Spinal cord (tissue), 10 donors: ENCODE results near the gene NOP9. TPM values are rescaled to one million over a fixed set of nuclear protein-coding genes. Genes with fewer than 3 reads are reported as not detected.
A peak's percentile ranks its signal among the peaks of the same experiment; 100 is the strongest.

ENCODE experiments used
- DNase-seq, 6 donors: peaks; one replicate each; pipeline versions ENCODE4 v3.0.0 to v3.0.0-alpha.2; 2013 to 2015; ENCODE audit warnings: low spot score in 6 of 6, low read depth in 4 of 6
- H3K27ac ChIP-seq: one replicate; pipeline ENCODE4 v1.5.1; 2013; ENCODE audit warnings: low read depth, low read length, control low read depth
- H3K27me3 ChIP-seq: one replicate; pipeline ENCODE4 v1.6.1; 2013; ENCODE audit warnings: low read length; ENCODE audit not compliant: control insufficient read depth, insufficient read depth
- H3K36me3 ChIP-seq: one replicate; pipeline ENCODE4 v1.6.1; 2013; ENCODE audit warnings: low read length; ENCODE audit not compliant: control insufficient read depth, insufficient read depth
- H3K4me1 ChIP-seq: one replicate; pipeline ENCODE4 v1.6.1; 2013; ENCODE audit warnings: low read length; ENCODE audit not compliant: control insufficient read depth, insufficient read depth
- H3K4me3 ChIP-seq: one replicate; pipeline ENCODE4 v1.5.1; 2013; ENCODE audit warnings: low read depth, low read length, control low read depth
- H3K9me3 ChIP-seq: one replicate; pipeline ENCODE4 v1.6.1; 2013; ENCODE audit warnings: low read length; ENCODE audit not compliant: control insufficient read depth, insufficient read depth
- WGBS: methylation state at CpG from one replicate; pipeline ENCODE4 v1.1.5; 2013; ENCODE audit warnings: missing lambda C conversion rate; ENCODE audit not compliant: insufficient coverage; 5-methylcytosine and 5-hydroxymethylcytosine counted together
- polyA plus RNA-seq, 2 donors: library from polyadenylated mRNA; unstranded; fragments of 120-200 nt; gene quantifications; one replicate each; pipeline ENCODE4 v1.2.1, GENCODE V29; 2013; ENCODE audit not compliant: insufficient read length in 2 of 2
- total RNA-seq, 2 donors: library from RNA; depleted of rRNA in 1 of 2; stranded (reverse); fragments of 120-200 nt in 1 of 2; fragments of >200 nt in 1 of 2; gene quantifications; one replicate each; pipeline versions ENCODE4 v1.2.3 to v1.2.4, GENCODE V29; 2013 to 2014
- donor health status: healthy.

NOP9 gene
- total and polyA plus RNA-seq, 4 donors, result 18.7 to 27.7 (median 23.6) TPM

DNA sequence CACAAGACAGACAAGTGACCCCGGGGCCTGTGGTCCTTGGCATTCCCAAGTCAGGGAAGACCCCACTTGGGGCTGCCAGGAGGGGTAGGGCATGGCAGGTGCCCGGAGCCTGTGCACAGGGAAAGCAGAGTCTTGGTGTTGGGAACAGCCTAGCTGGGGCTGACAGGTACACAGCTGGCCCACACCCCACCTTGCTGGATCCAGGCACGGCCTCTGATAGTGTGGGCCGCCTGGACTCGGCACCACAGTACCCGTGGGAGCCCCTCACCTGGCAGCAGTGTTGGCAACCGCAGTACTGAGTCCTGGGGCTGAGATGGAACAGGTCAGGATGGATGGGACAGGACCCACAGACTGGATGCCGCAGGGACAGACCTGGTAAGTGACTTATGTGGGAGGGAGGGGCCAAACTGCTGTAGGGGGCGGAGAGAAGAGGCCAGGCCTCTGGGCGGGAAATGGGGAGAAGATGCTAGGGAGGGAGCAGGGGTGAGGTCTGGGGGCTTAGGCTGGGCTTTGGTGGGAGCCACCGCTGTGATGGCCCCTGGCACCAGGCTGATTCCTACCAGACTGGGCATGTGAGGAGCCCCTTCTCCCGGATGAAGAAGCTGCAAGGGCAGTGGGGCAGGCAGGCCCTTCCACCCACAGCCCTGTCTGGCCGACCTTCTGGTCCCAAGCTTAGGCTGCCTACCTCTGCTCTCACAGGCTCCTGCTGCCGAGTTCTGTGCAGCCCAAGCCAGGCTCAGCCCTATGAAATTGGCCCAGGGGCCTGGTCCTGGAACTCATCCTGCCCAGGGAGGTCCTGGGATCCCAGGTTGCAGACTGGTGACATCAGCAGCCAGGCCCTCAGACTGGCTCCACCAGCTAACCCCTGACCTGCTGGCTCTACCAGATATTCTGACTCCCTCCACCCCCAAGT is 36.6 kb upstream of the NOP9 start, which contains the start of gene TGM1:
Gene TGM1, minus strand, starts transcription at position 357 of the 913 bp plus-strand sequence. CDS start 825 bp downstream, outside the sequence.
- no peaks in the 10 kb centered on the region for H3K4me1 ChIP-seq
- no peak for DNase-seq
- no peak within 1 kb of the TSS for H3K27ac ChIP-seq
- WGBS, result 71% methylated on average over 14 of the region's 14 CpGs
- no peak within 1 kb of the TSS for H3K4me3 ChIP-seq
- no peaks in the 10 kb centered on the region for H3K27me3 ChIP-seq
- peaks cover 79% of the 10 kb centered on the region for H3K36me3 ChIP-seq
- H3K9me3 ChIP-seq, result no peaks in the 10 kb centered on the region

DNA sequence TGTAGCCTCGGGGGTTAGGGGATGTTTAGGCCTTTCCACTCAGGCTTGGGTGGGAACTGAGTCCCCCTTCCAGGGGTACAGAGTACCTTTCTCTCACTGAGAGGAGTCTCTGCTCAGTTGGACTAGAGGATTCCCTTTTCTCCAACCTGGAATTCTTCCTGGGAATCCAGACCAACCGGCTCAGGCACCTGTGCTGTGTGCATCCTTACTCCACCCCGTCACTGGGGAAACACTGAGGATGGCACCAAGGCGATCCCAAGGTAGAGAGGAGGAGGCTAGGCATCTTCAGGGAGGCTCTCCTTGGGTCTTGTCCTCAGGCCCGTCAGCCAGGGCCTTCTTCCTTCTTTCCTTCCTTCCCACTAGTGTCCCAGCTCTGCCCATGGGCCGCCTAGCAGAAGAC is 35.8 kb upstream of the NOP9 start:
- Histone ChIP-seq H3K27me3 (no peaks in the 10 kb centered on the region), H3K4me1 (no peaks in the 10 kb centered on the region), H3K9me3 (no peaks in the 10 kb centered on the region), H3K27ac (no peak overlapping the region), H3K36me3 (peaks cover 79% of the 10 kb centered on the region), H3K4me3 (no peak overlapping the region)
- DNase-seq, result no peak
- WGBS, result 82% methylated on average over 3 of the region's 6 CpGs

DNA sequence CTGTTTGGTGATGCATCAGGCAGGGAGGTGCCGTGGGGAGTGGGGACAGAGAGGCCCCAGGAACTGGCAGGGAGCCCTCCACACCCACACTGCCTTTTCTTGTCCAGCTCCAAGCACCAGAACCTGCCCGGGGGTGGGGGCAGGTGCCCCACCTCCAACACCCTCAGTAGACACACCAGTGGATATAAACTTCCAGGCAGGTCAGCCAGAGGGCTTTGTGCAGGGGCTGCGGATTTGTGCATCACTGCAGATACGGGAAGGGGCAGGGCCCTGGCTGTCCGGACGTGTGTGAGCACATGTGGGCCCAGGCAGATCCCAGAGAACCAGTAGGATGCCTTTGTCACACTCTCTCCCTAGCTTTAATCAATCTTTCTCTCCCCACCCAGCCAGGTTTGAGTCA is 35.4 kb upstream of the NOP9 start:
- Histone ChIP-seq H3K36me3 (peaks cover 80% of the 10 kb centered on the region), H3K9me3 (no peaks in the 10 kb centered on the region), H3K27me3 (no peaks in the 10 kb centered on the region), H3K4me3 (no peak overlapping the region), H3K4me1 (no peaks in the 10 kb centered on the region), H3K27ac (no peak overlapping the region)
- no peak for DNase-seq
- 69% methylated on average over 5 of the region's 6 CpGs for WGBS

DNA sequence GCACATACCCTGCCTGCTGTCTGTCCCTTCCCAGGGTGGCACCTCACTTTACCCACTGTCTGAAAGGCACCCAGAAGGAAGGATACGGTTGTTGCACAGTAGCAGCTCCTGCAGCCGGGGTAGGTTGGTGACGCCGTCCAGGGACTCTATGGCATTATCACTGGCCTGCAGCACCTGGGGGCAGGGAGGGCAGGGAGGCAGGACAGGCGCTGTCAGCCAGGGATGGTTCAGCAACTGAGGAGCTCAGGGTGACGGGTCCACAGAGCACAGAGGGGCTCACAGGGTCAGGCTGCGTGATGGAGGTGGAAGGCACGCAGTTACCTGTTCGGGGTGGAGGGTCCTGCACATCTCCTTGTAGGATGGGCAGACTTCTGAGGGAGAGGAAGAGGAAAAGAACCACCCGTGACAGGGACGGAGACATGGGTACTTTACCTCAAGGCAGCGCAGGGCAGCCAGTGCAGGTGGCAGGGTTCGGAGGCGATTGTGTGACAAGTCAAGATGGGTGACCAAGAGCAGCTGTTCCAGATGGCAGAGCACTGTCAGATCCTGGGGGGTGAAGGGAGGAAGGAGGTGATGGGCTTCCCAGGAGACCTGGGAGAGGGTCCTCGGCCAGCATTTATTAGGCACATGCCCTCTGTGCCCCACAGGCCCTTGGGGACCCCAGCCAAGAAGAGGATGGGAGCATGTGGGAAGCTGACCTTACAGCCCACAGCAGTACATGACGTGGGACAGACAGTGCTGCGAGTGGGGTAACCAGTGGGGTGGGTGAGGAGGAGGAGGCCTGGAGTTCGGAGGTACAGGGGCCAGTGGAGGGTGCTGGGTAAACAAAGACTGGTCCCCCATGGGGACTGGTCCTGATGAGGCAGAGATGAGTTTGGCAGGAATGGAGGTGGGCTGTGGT is 33.1 kb upstream of the NOP9 start:
- no peaks in the 10 kb centered on the region for H3K9me3 ChIP-seq
- 90% methylated on average over 18 of the region's 18 CpGs for WGBS
- H3K4me1 ChIP-seq, result peaks cover 6% of the 10 kb centered on the region
- no peak overlapping the region for H3K4me3 ChIP-seq
- H3K27ac ChIP-seq, result no peak overlapping the region
- no peaks in the 10 kb centered on the region for H3K27me3 ChIP-seq
- DNase-seq, result no peak
- H3K36me3 ChIP-seq, result peaks cover 73% of the 10 kb centered on the region

DNA sequence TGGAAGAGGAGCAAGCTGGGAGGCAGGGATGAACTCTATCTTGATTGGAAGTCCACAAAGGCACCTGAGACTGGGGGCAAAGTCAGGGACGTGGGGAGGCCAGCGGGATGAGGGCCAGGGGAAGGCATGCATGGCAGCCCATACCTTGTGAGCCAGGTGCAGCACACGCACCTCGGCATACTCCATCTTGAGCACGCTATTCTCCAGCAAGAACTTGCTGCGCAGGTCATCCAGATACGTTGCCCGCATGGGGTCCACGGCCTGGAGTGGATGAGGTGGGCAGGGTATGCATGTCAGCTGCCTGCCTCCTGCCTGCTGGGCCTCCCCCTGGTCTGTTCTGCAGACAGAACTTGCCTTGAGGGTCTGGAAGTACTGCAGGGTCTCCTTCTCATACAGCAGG is 32.1 kb upstream of the NOP9 start:
- H3K36me3 ChIP-seq, result peaks cover 65% of the 10 kb centered on the region
- 89% methylated on average over 9 of the region's 9 CpGs for WGBS
- peaks cover 6% of the 10 kb centered on the region for H3K4me1 ChIP-seq

DNA sequence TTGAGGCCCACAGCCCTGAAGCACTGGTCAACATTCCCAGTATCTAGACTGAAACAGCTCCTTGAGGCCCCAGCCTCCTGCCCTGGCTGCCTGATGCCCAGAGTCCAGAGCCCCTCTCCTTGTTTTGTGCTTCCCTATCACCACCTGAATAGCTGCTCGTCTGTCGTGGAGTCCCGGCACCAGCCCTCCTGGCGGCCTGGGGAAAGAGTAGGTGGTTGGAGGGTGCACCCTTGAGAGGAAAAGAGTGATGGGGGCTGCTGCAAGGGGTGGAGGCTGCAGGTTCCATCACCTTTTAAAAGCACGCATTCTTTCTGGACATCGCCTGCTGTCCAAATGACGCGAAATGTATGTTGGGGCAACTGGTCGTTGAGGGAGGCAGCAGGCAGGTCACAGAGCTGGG is 31.4 kb upstream of the NOP9 start:
- no peaks in the 10 kb centered on the region for H3K27me3 ChIP-seq
- peaks cover 60% of the 10 kb centered on the region for H3K36me3 ChIP-seq
- DNase-seq, result no peak
- 96% methylated on average over 5 of the region's 9 CpGs for WGBS
- H3K4me1 ChIP-seq, result peaks cover 6% of the 10 kb centered on the region
- no peak overlapping the region for H3K27ac ChIP-seq
- no peak overlapping the region for H3K4me3 ChIP-seq
- no peaks in the 10 kb centered on the region for H3K9me3 ChIP-seq

More for the DNA sequence above, 32.1 kb upstream of the NOP9 start:
- no peak for DNase-seq
- H3K27ac ChIP-seq, result no peak overlapping the region
- H3K4me3 ChIP-seq, result no peak overlapping the region
- H3K27me3 ChIP-seq, result no peaks in the 10 kb centered on the region
- H3K9me3 ChIP-seq, result no peaks in the 10 kb centered on the region

DNA sequence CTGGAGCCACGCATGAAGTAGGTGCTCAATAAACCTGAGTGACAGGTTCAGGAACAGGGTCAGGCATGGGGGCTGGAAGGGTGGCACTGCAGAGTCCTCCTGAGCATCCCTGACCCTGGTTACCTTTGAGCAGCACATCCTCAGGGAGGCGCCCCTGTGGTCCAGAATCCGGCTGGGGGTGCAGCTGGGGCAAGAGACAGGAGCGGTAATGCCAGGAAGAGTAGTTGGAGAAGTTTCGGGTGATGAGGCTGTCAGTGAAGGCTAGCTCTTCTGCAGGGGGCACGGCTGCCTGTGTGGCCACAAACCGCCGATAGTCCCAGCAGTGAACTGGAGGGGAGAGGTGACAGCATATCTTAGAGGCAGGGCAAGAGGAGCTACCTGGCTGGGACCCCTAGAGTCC is 30.3 kb upstream of the NOP9 start:
- no peak for DNase-seq
- 93% methylated on average over 8 of the region's 8 CpGs for WGBS
- peaks cover 6% of the 10 kb centered on the region for H3K4me1 ChIP-seq
- H3K27ac ChIP-seq, result no peak overlapping the region
- no peaks in the 10 kb centered on the region for H3K27me3 ChIP-seq
- peaks cover 54% of the 10 kb centered on the region for H3K36me3 ChIP-seq
- no peak overlapping the region for H3K4me3 ChIP-seq
- H3K9me3 ChIP-seq, result no peaks in the 10 kb centered on the region

DNA sequence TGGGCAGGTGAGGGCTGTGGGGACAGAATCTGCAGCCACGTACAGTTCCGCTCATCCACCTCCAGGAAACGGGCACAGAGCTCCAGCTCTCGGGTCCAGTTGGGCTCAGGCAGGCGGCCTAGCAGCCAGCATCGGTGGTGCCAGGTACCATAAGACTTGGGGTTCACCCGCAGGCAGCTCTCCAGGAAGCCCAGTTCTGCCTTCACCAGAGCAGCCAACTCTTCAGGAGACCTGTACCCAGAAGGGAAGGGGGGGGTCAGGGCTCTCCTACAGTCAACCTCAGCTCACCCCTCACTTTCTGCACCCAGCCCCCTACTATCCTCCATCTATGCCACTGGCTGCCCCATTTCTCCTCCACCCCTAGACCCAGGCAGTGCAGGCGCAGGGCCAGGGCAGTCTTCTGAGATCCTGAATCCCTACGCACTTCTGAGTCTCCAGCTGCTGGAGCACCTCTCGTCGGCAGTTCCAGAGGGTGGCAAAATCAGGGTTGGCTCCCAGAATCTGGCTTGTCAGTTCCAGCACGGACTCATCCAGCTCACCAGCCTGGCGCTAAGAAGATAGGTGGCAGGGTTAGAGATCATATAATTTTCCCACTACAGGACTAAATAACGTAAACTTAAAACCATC is 29.6 kb upstream of the NOP9 start:
- Histone ChIP-seq H3K27ac (no peak overlapping the region), H3K4me3 (no peak overlapping the region), H3K36me3 (peaks cover 49% of the 10 kb centered on the region), H3K4me1 (peaks cover 6% of the 10 kb centered on the region), H3K9me3 (no peaks in the 10 kb centered on the region), H3K27me3 (no peaks in the 10 kb centered on the region)
- 98% methylated on average over 12 of the region's 14 CpGs for WGBS
- no peak for DNase-seq

DNA sequence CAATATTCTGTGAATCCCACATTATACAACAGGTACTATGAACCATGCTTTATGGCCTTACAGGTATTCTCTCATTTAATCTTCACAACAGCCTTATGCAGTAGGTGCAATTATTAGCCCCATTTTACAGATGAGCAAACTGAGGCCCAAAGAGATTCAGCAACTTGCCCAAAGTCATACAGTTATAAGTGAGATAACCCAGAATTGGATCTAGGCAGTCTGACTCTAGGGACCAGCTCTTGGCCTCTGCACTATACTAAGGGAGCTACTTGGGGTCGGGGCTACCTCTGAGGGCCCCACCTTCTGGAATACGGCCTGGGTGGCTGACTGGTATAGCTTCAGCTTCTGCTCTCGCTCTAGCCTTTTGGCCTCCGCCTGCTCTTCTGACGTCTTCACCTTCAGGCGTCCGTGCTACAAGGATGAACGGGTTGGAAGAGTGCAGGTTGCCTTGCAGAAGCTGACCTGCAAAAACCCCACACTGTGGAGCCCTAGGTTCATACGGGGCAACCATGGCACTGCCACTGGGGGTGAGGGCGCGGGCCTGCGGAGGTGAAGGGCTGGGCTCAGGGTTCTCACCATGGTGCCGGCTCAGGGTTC is 29.0 kb upstream of the NOP9 start:
- Histone ChIP-seq H3K36me3 (peaks cover 43% of the 10 kb centered on the region), H3K9me3 (no peaks in the 10 kb centered on the region), H3K27me3 (no peaks in the 10 kb centered on the region), H3K4me1 (peaks cover 6% of the 10 kb centered on the region), H3K27ac (peak overlapping the region; percentile 90), H3K4me3 (peak overlapping the region; percentile 86)
- DNase-seq, result peak in 1 of 6 donors; percentile 17
- 14% methylated on average over 11 of the region's 13 CpGs for WGBS
